ENCODE results near the gene CATSPERB. TPM values are rescaled to one million over a fixed set of nuclear protein-coding genes. Genes with fewer than 3 reads are reported as not detected.

The CATSPERB gene
- total RNA-seq, 4 donors from 2014 or later: 1.2 to 5.1 (median 3.8) TPM; not detected in 1

GRCh38 chr14:91582761-91583160 is 149.1 kb downstream of the CATSPERB start:
- no peaks in the 10 kb centered on the region for H3K4me1 ChIP-seq
- H3K27me3 ChIP-seq: no peaks in the 10 kb centered on the region
- intact Hi-C loops (cut with DNase I; ENCODE audit: low total_unique reads) (no loop called here), in situ Hi-C loops (cut with MboI; ENCODE audit: low pct_ligation_motif_present in 1 of 4, low pct_unique_long_range_greater_than_20kb in 1 of 4, low sequenced_read_pairs in 3 of 4) (no loop called here)
- no peaks in the 10 kb centered on the region for H3K36me3 ChIP-seq
- H3K4me3 ChIP-seq: no peak overlapping the region
- no peak overlapping the region for H3K27ac ChIP-seq
- DNase-seq: no peak
- WGBS, 2 donors (ENCODE audit: low coverage in 1 of 2): 83 to 84% methylated on average over 2 to 3 of the region's 3 CpGs
- no peak for TF ChIP-seq CTCF (IDR thresholded peaks at IDR 0.05)
- TF ChIP-seq POLR2AphosphoS5 (IDR thresholded peaks at IDR 0.05): no peak
- no peak for TF ChIP-seq POLR2A (IDR thresholded peaks at IDR 0.05)
- no peak for TF ChIP-seq EP300 (IDR thresholded peaks at IDR 0.05; ENCODE audit: low read depth)
- H3K9me3 ChIP-seq: no peaks in the 10 kb centered on the region

GRCh38 chr14:91580876-91581577 is 150.9 kb downstream of the CATSPERB start:
- no peaks in the 10 kb centered on the region for H3K9me3 ChIP-seq
- no peaks in the 10 kb centered on the region for H3K27me3 ChIP-seq
- H3K4me3 ChIP-seq: no peak overlapping the region
- H3K4me1 ChIP-seq: no peaks in the 10 kb centered on the region
- DNase-seq: no peak
- no peak overlapping the region for H3K27ac ChIP-seq
- intact Hi-C loops (cut with DNase I; ENCODE audit: low total_unique reads) (no loop called here), in situ Hi-C loops (cut with MboI; ENCODE audit: low pct_ligation_motif_present in 1 of 4, low pct_unique_long_range_greater_than_20kb in 1 of 4, low sequenced_read_pairs in 3 of 4) (no loop called here)
- WGBS, 2 donors (ENCODE audit: low coverage in 1 of 2): 65 to 70% methylated on average over 5 to 8 of the region's 8 CpGs
- TF ChIP-seq CTCF (IDR thresholded peaks at IDR 0.05): no peak
- no peak for TF ChIP-seq POLR2AphosphoS5 (IDR thresholded peaks at IDR 0.05)
- no peak for TF ChIP-seq POLR2A (IDR thresholded peaks at IDR 0.05)
- no peak for TF ChIP-seq EP300 (IDR thresholded peaks at IDR 0.05; ENCODE audit: low read depth)
- H3K36me3 ChIP-seq: no peaks in the 10 kb centered on the region

DNA sequence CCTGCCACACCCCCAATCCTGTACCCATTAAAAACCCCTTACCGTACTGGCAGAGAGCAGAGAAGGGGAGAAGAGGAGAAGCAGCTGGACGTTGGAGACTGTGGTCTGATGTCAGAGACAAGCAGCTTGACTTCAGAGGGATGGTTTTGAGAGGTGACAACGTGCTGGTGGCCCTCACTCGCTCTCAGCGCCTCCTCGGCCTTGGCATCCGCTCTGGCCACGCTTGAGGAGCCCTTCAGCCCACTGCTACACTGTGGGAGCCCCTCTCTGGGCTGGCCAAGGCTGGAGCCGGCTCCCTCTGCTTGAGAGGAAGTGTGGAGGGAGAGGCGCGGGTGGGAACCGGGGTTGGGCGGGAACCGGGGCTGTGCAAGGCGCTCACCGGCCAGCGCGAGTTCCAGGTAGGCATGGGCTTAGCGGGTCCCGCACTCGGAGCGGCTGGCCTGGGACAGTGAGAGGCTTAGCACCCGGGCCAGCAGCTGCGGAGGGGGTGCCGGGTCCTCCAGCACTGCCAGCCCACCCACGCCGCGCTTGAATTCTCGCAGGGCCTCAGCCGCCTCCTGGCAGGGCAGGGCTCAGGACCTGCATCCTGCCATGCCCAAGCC is 154.2 kb downstream of the CATSPERB start:
- H3K36me3 ChIP-seq: no peaks in the 10 kb centered on the region
- DNase-seq: no peak
- H3K9me3 ChIP-seq: no peaks in the 10 kb centered on the region
- H3K27me3 ChIP-seq: peaks cover 9% of the 10 kb centered on the region
- no peak overlapping the region for H3K4me3 ChIP-seq
- in situ Hi-C loops (cut with MboI; ENCODE audit: low pct_ligation_motif_present in 1 of 4, low pct_unique_long_range_greater_than_20kb in 1 of 4, low sequenced_read_pairs in 3 of 4) (no loop called here), intact Hi-C loops (cut with DNase I; ENCODE audit: low total_unique reads) (no loop called here)
- peaks cover 4 to 22% (median 16%) of the 10 kb centered on the region in 4 donors for H3K4me1 ChIP-seq
- TF ChIP-seq EP300 (IDR thresholded peaks at IDR 0.05; ENCODE audit: low read depth): no peak
- no peak for TF ChIP-seq POLR2AphosphoS5 (IDR thresholded peaks at IDR 0.05)
- no peak for TF ChIP-seq POLR2A (IDR thresholded peaks at IDR 0.05)
- no peak for TF ChIP-seq CTCF (IDR thresholded peaks at IDR 0.05)
- WGBS, 2 donors (ENCODE audit: low coverage in 1 of 2): 85% methylated on average over 22 of the region's 30 CpGs; no CpG with 5 or more reads in 1 of the 2 donors
- H3K27ac ChIP-seq: no peak overlapping the region

DNA sequence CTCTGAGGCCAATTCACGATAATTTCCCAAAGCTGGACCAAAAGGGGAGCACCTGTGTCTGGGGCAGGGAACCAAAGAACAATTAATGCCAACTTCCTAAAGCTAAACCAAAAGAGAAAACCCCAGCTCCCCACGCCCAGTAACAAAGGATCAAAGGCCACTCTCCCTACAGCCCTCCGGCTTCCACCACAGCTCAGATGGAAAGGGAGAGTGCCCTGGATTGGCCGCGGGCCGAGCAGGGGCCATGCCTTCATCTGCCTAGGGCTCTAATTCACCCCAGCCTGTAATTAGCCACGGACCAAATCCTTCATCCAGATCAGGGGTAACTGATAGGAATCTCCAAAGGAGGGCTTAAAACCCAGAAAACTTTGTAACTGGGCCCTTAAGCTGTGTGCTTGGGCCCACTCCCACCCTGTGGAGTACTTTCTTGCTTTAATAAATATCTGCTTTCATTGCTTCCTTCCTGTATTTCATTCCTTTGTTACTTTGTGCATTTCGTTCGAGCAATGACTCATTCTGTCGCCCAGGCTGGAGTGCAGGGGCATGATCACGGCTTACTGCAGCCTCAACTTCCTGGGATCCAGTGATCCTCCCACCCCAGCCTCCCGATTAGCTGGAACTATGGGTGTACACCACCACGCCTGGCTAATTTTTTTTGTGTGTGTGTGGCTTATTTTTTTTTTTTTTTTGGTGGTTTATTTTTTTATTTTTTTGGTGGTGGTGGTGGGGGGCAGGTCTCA is 156.2 kb downstream of the CATSPERB start:
- Histone ChIP-seq H3K4me1 (peaks cover 4 to 22% (median 16%) of the 10 kb centered on the region in 4 donors), H3K27ac (no peak overlapping the region), H3K36me3 (no peaks in the 10 kb centered on the region), H3K4me3 (no peak overlapping the region), H3K27me3 (peaks cover 12% of the 10 kb centered on the region), H3K9me3 (no peaks in the 10 kb centered on the region)
- WGBS, 2 donors (ENCODE audit: low coverage in 1 of 2): 41 to 45% methylated on average over 5 to 13 of the region's 13 CpGs
- peak; percentile 35 for DNase-seq
- in situ Hi-C loops (cut with MboI; ENCODE audit: low pct_ligation_motif_present in 1 of 4, low pct_unique_long_range_greater_than_20kb in 1 of 4, low sequenced_read_pairs in 3 of 4): no loop called here
- no peak for TF ChIP-seq CTCF (IDR thresholded peaks at IDR 0.05)
- no peak for TF ChIP-seq POLR2A (IDR thresholded peaks at IDR 0.05)
- TF ChIP-seq POLR2AphosphoS5 (IDR thresholded peaks at IDR 0.05): no peak
- no peak for TF ChIP-seq EP300 (IDR thresholded peaks at IDR 0.05; ENCODE audit: low read depth)
- intact Hi-C loops (cut with DNase I; ENCODE audit: low total_unique reads): no loop called here

Measured in transverse colon (tissue), 4 donors.